Thyroid gland (tissue), 4 donors: Measurements from ENCODE around the gene OGFR. TPM values are rescaled to one million over a fixed set of nuclear protein-coding genes. Genes with fewer than 3 reads are reported as not detected.
A peak's percentile ranks its signal among the peaks of the same experiment; 100 is the strongest.

Experiments
- DNase-seq, 2 donors: peaks; one replicate each; pipeline ENCODE4 v3.0.0-alpha.2; 2019
- H3K27ac ChIP-seq, 3 donors: fragments of 200-600 bp; sonication (generic); 1 replicate in 2 of 3; 2 replicates in 1 of 3; pipeline ENCODE4 v1.5.1; 2016 to 2019; ENCODE audit warnings: mild to moderate bottlenecking in 1 of 3, moderate library complexity in 1 of 3
- H3K27me3 ChIP-seq: fragments of 200-600 bp; sonication (generic); one replicate; pipeline ENCODE4 v1.5.1; 2019
- H3K36me3 ChIP-seq, 2 donors: fragments of 200-600 bp; sonication (generic); one replicate each; pipeline ENCODE4 v1.5.1; 2016 to 2019
- H3K4me1 ChIP-seq, 2 donors: fragments of 200-600 bp; sonication (generic); one replicate each; pipeline ENCODE4 v1.5.1; 2017 to 2019
- H3K4me3 ChIP-seq, 3 donors: fragments of 200-600 bp; sonication (generic); replicated peaks in 1 of 3; 1 replicate in 2 of 3; 2 replicates in 1 of 3; pipeline ENCODE4 v1.5.1; 2016; ENCODE audit warnings: mild to moderate bottlenecking in 1 of 3
- H3K9me3 ChIP-seq: fragments of 200-600 bp; sonication (generic); one replicate; pipeline ENCODE4 v1.5.1; 2017
- CTCF ChIP-seq, 6 experiments: fragments of 200-600 bp in 3 of 6; fragments of 450-650 bp in 3 of 6; sonication (generic) in 3 of 6; IDR thresholded peaks; one replicate each; pipeline ENCODE4 v1.5.1; 2016 to 2019; ENCODE audit warnings: antibody characterized with exemption in 6 of 6, mild to moderate bottlenecking in 2 of 6, inconsistent platforms in 1 of 6, moderate library complexity in 1 of 6
- POLR2A ChIP-seq, 2 donors: fragments of 450-650 bp; IDR thresholded peaks; one replicate each; pipeline ENCODE4 v1.6.1; 2017; ENCODE audit warnings: antibody characterized with exemption in 2 of 2, mild to moderate bottlenecking in 2 of 2, moderate library complexity in 1 of 2
- WGBS, 2 donors: methylation state at CpG; one replicate each; pipeline ENCODE4 v1.1.5; 2017; 5-methylcytosine and 5-hydroxymethylcytosine counted together
- intact Hi-C: fragments of 100-400 bp; cut with DNase I; formaldehyde crosslinking; loops from one replicate; pipeline ENCODE4 v1.15.1; 2023
- total RNA-seq, 4 donors: library from RNA; depleted of rRNA; stranded (reverse); fragments of >200 nt; gene quantifications; one replicate each; pipeline ENCODE4 v1.2.3, GENCODE V29; 2016

OGFR gene
- total RNA-seq, 4 donors from 2014 or later = 50.0 to 67.6 (median 63.7) TPM

- TF ChIP-seq CTCF (IDR thresholded peaks at IDR 0.05) (no peak), POLR2A (IDR thresholded peaks at IDR 0.05) (no peak)
- H3K27ac ChIP-seq = peak overlapping the region in 1 of 3 donors; percentile 51
- no peaks in the 10 kb centered on the region for H3K27me3 ChIP-seq
- DNase-seq = peak; percentile 62 to 87
- H3K4me1 ChIP-seq = peaks cover 34 to 63% of the 10 kb centered on the region in 2 donors
- H3K4me3 ChIP-seq = no peak overlapping the region
- no peaks in the 10 kb centered on the region for H3K9me3 ChIP-seq
- intact Hi-C loops = no loop called here
- no peaks in the 10 kb centered on the region for H3K36me3 ChIP-seq
- WGBS, 2 donors = 76 to 84% methylated on average over 5 to 8 of the region's 10 CpGs
Measured at GRCh38 chr20:62831361-62831788, 26.7 kb downstream of the OGFR start.

GRCh38 chr20:62831854-62832211 is 27.2 kb downstream of the OGFR start:
- Histone ChIP-seq H3K4me3 (no peak overlapping the region), H3K27me3 (no peaks in the 10 kb centered on the region), H3K9me3 (no peaks in the 10 kb centered on the region), H3K4me1 (peaks cover 34 to 58% of the 10 kb centered on the region in 2 donors), H3K36me3 (no peaks in the 10 kb centered on the region), H3K27ac (peak overlapping the region in 2 of 3 donors; percentile 50 to 51)
- no peak for DNase-seq
- intact Hi-C loops = no loop called here
- TF ChIP-seq POLR2A (IDR thresholded peaks at IDR 0.05) (no peak), CTCF (IDR thresholded peaks at IDR 0.05) (no peak)
- WGBS, 2 donors = 89 to 93% methylated on average over 10 of the region's 10 CpGs

- peaks cover 30 to 53% of the 10 kb centered on the region in 2 donors for H3K4me1 ChIP-seq
- 42 to 45% methylated on average over 12 to 22 of the region's 22 CpGs for WGBS, 2 donors
- H3K36me3 ChIP-seq = no peaks in the 10 kb centered on the region
- TF ChIP-seq CTCF (IDR thresholded peaks at IDR 0.05) (no peak), POLR2A (IDR thresholded peaks at IDR 0.05) (no peak)
- peak; percentile 48 to 49 for DNase-seq
- peak overlapping the region in 2 of 3 donors; percentile 50 to 51 for H3K27ac ChIP-seq
- H3K4me3 ChIP-seq = no peak overlapping the region
- H3K9me3 ChIP-seq = no peaks in the 10 kb centered on the region
- intact Hi-C loops = no loop called here
- no peaks in the 10 kb centered on the region for H3K27me3 ChIP-seq
Measured at GRCh38 chr20:62832212-62832922, 27.7 kb downstream of the OGFR start.

GRCh38 chr20:62832951-62833391 is 28.3 kb downstream of the OGFR start:
- whole genome bisulfite sequencing, 2 donors = 48 to 56% methylated on average over 14 of the region's 14 CpGs
- H3K27ac ChIP-seq = peak overlapping the region in 2 of 3 donors; percentile 50 to 51
- peak; percentile 56 to 72 for DNase-seq

More at GRCh38 chr20:62832951-62833391, 28.3 kb downstream of the OGFR start:
- H3K4me3 ChIP-seq = no peak overlapping the region
- no peak for TF ChIP-seq CTCF (IDR thresholded peaks at IDR 0.05)
- TF ChIP-seq POLR2A (IDR thresholded peaks at IDR 0.05) = no peak
- H3K27me3 ChIP-seq = no peaks in the 10 kb centered on the region
- H3K36me3 ChIP-seq = no peaks in the 10 kb centered on the region
- no peaks in the 10 kb centered on the region for H3K9me3 ChIP-seq
- intact Hi-C loops = no loop called here
- H3K4me1 ChIP-seq = peaks cover 24 to 47% of the 10 kb centered on the region in 2 donors
